Measurements from ENCODE around the gene PDE4B.

- TF ChIP-seq TBL1XR1 (IDR thresholded peaks at IDR 0.05; ENCODE audit: low read depth, low read length) (no peak), CEBPB (IDR thresholded peaks at IDR 0.05; ENCODE audit: borderline replicate concordance in 1 of 2, low read depth in 2 of 2, low read length in 2 of 2) (no peak), SREBF1 (IDR thresholded peaks at IDR 0.05; ENCODE audit: low read length) (no peak), CBX5 (IDR thresholded peaks at IDR 0.05; ENCODE audit: low read depth) (no peak), CTCF (IDR thresholded peaks at IDR 0.05 in 2 of 3, conservative IDR thresholded peaks at IDR 0.05 in 1 of 3; ENCODE audit: control insufficient read depth in 2 of 3, extremely low read depth in 1 of 3, insufficient read depth in 1 of 3, low read depth in 3 of 3, low read length in 3 of 3) (no peak), MXI1 (IDR thresholded peaks at IDR 0.05; ENCODE audit: low read depth, low read length) (no peak), POLR2AphosphoS5 (IDR thresholded peaks at IDR 0.05; ENCODE audit: low read length) (no peak), FOXK2 (IDR thresholded peaks at IDR 0.05) (no peak), EED (IDR thresholded peaks at IDR 0.05; ENCODE audit: low read depth) (no peak), MTA3 (IDR thresholded peaks at IDR 0.05; ENCODE audit: borderline replicate concordance, low read length) (no peak)
These were observed 444.3 kb downstream of the PDE4B start for GRCh38 chr1:66237042-66237441.

Data from GM12878 (cell line).